CD14-positive monocyte (primary cell): ENCODE measurements around the gene HSD17B8. TPM values are rescaled to one million over a fixed set of nuclear protein-coding genes. Genes with fewer than 3 reads are reported as not detected.

Experiments used
- DNase-seq, 3 donors: peaks; one replicate each; pipeline ENCODE4 v3.0.0-alpha.2; 2011 to 2022
- H2AFZ ChIP-seq: 2 replicates; pipeline ENCODE4 v1.6.0; 2012; ENCODE audit warnings: mild to moderate bottlenecking, low read depth, low read length, inconsistent platforms; ENCODE audit not compliant: insufficient read depth, poor library complexity, severe bottlenecking
- H3K27ac ChIP-seq, 2 donors: 1 replicate in 1 of 2; 2 replicates in 1 of 2; pipeline ENCODE4 v1.5.1; 2012 to 2013; ENCODE audit warnings: low read length in 2 of 2, control low read depth in 1 of 2, inconsistent platforms in 1 of 2, low read depth in 1 of 2, mild to moderate bottlenecking in 1 of 2
- H3K27me3 ChIP-seq, 2 donors: one replicate each; pipeline versions ENCODE4 v1.6.0 to v1.6.1; 2011 to 2013; ENCODE audit warnings: low read length in 2 of 2; ENCODE audit not compliant: control insufficient read depth in 2 of 2, insufficient read depth in 2 of 2
- H3K36me3 ChIP-seq, 2 donors: replicated peaks in 1 of 2; 1 replicate in 1 of 2; 2 replicates in 1 of 2; pipeline versions ENCODE4 v1.5.1 to v1.6.1; 2012 to 2013; ENCODE audit warnings: low read length in 2 of 2, control low read depth in 1 of 2, inconsistent platforms in 1 of 2, mild to moderate bottlenecking in 1 of 2; ENCODE audit not compliant: insufficient read depth in 2 of 2, control insufficient read depth in 1 of 2
- H3K4me1 ChIP-seq, 2 donors: 1 replicate in 1 of 2; 2 replicates in 1 of 2; pipeline versions ENCODE4 v1.5.1 to v1.6.1; 2012 to 2013; ENCODE audit warnings: low read length in 2 of 2, control low read depth in 1 of 2, inconsistent platforms in 1 of 2, mild to moderate bottlenecking in 1 of 2, moderate library complexity in 1 of 2; ENCODE audit not compliant: insufficient read depth in 2 of 2, control insufficient read depth in 1 of 2
- H3K4me2 ChIP-seq: replicated peaks from 2 replicates; pipeline ENCODE3; 2012; ENCODE audit warnings: low read length, moderate library complexity, mild to moderate bottlenecking; ENCODE audit not compliant: poor library complexity, severe bottlenecking; ENCODE audit errors: extremely low read depth
- H3K4me3 ChIP-seq, 3 experiments: fragments of 200-600 bp in 1 of 3; sonication (generic) in 1 of 3; replicated peaks in 1 of 3; 1 replicate in 2 of 3; 2 replicates in 1 of 3; pipeline ENCODE4 v1.5.1; 2011 to 2013; ENCODE audit warnings: low read length in 3 of 3, mild to moderate bottlenecking in 3 of 3, control low read depth in 2 of 3, low read depth in 2 of 3, inconsistent platforms in 1 of 3, moderate library complexity in 1 of 3
- H3K79me2 ChIP-seq: 2 replicates; pipeline ENCODE4 v1.6.0; 2012; ENCODE audit warnings: mild to moderate bottlenecking, control low read depth, inconsistent platforms, low read length, moderate library complexity; ENCODE audit not compliant: insufficient read depth
- H3K9ac ChIP-seq: 2 replicates; pipeline ENCODE4 v1.6.0; 2017; ENCODE audit warnings: low read length, mild to moderate bottlenecking; ENCODE audit not compliant: insufficient read depth, poor library complexity, severe bottlenecking
- H3K9me3 ChIP-seq, 2 donors: replicated peaks in 1 of 2; 1 replicate in 1 of 2; 2 replicates in 1 of 2; pipeline versions ENCODE4 v1.5.1 to v1.6.1; 2012 to 2013; ENCODE audit warnings: low read length in 2 of 2, control low read depth in 1 of 2; ENCODE audit not compliant: control insufficient read depth in 1 of 2, insufficient read depth in 1 of 2
- H4K20me1 ChIP-seq: 2 replicates; pipeline ENCODE4 v1.6.0; 2012; ENCODE audit warnings: mild to moderate bottlenecking, low read length, control low read depth, moderate library complexity; ENCODE audit not compliant: insufficient read depth
- H3K27ac Mint-ChIP-seq, 7 donors: one replicate each; pipeline ENCODE4 v1.8.0; 2020; ENCODE audit warnings: mild to moderate bottlenecking in 7 of 7, mixed read lengths in 7 of 7, moderate library complexity in 6 of 7, inconsistent platforms in 2 of 7
- H3K27me3 Mint-ChIP-seq, 3 donors: one replicate each; pipeline ENCODE4 v1.8.0; 2021 to 2022; ENCODE audit warnings: low read depth in 3 of 3, mild to moderate bottlenecking in 3 of 3, mixed read lengths in 3 of 3, moderate library complexity in 3 of 3, inconsistent platforms in 1 of 3
- H3K36me3 Mint-ChIP-seq, 2 donors: one replicate each; pipeline ENCODE4 v1.8.0; 2020; ENCODE audit warnings: mixed read lengths in 2 of 2, inconsistent platforms in 1 of 2, mild to moderate bottlenecking in 1 of 2
- H3K4me1 Mint-ChIP-seq: one replicate; pipeline ENCODE4 v1.8.0; 2020; ENCODE audit warnings: mild to moderate bottlenecking, mixed read lengths
- H3K4me3 Mint-ChIP-seq, 2 donors: one replicate each; pipeline ENCODE4 v1.8.0; 2020; ENCODE audit warnings: mild to moderate bottlenecking in 2 of 2, mixed read lengths in 2 of 2, moderate library complexity in 1 of 2
- H3K9me3 Mint-ChIP-seq, 7 donors: one replicate each; pipeline ENCODE4 v1.8.0; 2020 to 2022; ENCODE audit warnings: mixed read lengths in 7 of 7, mild to moderate bottlenecking in 6 of 7, moderate library complexity in 6 of 7, inconsistent platforms in 2 of 7
- WGBS: methylation state at CpG from one replicate; pipeline ENCODE4 v1.1.5; 2013; ENCODE audit warnings: missing lambda C conversion rate; ENCODE audit not compliant: insufficient coverage; 5-methylcytosine and 5-hydroxymethylcytosine counted together
- intact Hi-C, 2 donors: fragments of 100-400 bp; cut with micrococcal nuclease; formaldehyde crosslinking; loops; one replicate each; pipeline versions ENCODE4 v1.15.0 to v1.15.1; 2023
- polyA plus RNA-seq, 3 donors: library from polyadenylated mRNA; depleted of rRNA in 1 of 3; unstranded in 2 of 3; stranded (reverse) in 1 of 3; fragments of 300-500 nt in 2 of 3; fragments of >200 nt in 1 of 3; fragmentation: Illumina TruSeq in 2 of 3; gene quantifications; 1 replicate in 2 of 3; 2 replicates in 1 of 3; pipeline ENCODE4 v1.2.3, GENCODE V29; 2012 to 2021
- TF ChIP-seq, protein P1 (sequence below): fragments of 200-600 bp; IDR thresholded peaks from one replicate; pipeline ENCODE4 v1.8.0; 2022; ENCODE audit warnings: antibody characterized with exemption, mild to moderate bottlenecking

HSD17B8 gene
- polyA plus RNA-seq, 3 donors = 3.8 to 10.6 (median 4.7) TPM

DNA sequence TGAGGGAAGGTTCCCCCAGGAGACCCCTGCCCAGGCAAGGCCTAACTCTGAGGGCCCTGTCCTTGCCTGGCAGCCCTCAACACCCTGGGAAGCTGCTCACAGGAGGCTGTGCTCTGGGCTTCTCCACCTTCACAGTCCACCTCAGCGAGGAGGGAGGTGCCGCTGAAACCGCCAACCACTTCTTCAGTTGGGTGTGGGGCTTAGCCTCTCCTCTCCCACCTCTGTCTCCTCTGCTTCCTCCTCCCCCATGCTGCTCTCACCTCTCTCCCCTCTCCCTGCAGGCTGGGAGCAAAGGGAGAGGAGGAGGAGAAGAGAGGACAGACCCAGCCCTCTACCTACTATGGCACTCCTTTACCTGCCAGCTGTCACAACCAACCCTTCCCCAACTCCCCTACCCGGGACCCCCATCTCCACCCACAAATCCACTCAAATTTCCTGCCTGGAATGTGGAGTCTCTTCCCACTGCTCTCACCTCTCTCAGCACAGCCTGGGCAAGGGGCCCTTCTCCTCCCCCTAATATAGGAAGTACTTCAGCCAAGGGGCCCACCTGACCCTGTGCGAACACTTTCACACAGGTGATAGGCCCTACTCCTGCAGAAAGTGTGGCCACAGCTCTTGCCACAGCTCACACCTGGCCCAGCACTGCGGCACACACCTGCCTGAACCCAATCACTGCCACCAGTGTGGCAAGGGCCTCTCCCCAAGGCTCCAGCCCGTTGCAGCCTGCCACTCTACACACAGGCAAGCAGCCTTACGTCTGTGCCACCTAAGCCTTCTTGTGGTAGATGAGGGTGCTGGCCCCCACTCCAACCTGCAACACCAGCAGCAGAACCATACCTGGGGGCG lies 11.0 kb downstream of the HSD17B8 start:
- H3K27me3 ChIP-seq = peaks cover 10 to 28% of the 10 kb centered on the region in 2 donors
- H3K4me1 ChIP-seq = peaks cover 14 to 16% of the 10 kb centered on the region in 2 donors
- no peak overlapping the region for H2AFZ ChIP-seq
- peaks cover 10 to 21% of the 10 kb centered on the region in 2 donors for H3K36me3 Mint-ChIP-seq
- H3K79me2 ChIP-seq = no peaks in the 10 kb centered on the region
- peaks cover 2 to 17% of the 10 kb centered on the region in 2 donors for H3K36me3 ChIP-seq
- H4K20me1 ChIP-seq = no peaks in the 10 kb centered on the region
- H3K9me3 Mint-ChIP-seq = peaks cover 0 to 7% (median 0%) of the 10 kb centered on the region in 7 donors
- TF ChIP-seq, protein P1, sequence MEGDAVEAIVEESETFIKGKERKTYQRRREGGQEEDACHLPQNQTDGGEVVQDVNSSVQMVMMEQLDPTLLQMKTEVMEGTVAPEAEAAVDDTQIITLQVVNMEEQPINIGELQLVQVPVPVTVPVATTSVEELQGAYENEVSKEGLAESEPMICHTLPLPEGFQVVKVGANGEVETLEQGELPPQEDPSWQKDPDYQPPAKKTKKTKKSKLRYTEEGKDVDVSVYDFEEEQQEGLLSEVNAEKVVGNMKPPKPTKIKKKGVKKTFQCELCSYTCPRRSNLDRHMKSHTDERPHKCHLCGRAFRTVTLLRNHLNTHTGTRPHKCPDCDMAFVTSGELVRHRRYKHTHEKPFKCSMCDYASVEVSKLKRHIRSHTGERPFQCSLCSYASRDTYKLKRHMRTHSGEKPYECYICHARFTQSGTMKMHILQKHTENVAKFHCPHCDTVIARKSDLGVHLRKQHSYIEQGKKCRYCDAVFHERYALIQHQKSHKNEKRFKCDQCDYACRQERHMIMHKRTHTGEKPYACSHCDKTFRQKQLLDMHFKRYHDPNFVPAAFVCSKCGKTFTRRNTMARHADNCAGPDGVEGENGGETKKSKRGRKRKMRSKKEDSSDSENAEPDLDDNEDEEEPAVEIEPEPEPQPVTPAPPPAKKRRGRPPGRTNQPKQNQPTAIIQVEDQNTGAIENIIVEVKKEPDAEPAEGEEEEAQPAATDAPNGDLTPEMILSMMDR = no peak
- no peak for DNase-seq
- no peak overlapping the region for H3K4me3 Mint-ChIP-seq
- no peak overlapping the region for H3K4me2 ChIP-seq
- peaks cover 28 to 36% (median 33%) of the 10 kb centered on the region in 3 donors for H3K27me3 Mint-ChIP-seq
- H3K4me1 Mint-ChIP-seq = peaks cover 19% of the 10 kb centered on the region
- no peak overlapping the region for H3K9ac ChIP-seq
- H3K27ac Mint-ChIP-seq = no peak overlapping the region
- H3K4me3 ChIP-seq = no peak overlapping the region
- H3K27ac ChIP-seq = no peak overlapping the region
- intact Hi-C loops = no loop called here
- H3K9me3 ChIP-seq = no peaks in the 10 kb centered on the region
- WGBS = 95% methylated on average over 4 of the region's 9 CpGs

DNA sequence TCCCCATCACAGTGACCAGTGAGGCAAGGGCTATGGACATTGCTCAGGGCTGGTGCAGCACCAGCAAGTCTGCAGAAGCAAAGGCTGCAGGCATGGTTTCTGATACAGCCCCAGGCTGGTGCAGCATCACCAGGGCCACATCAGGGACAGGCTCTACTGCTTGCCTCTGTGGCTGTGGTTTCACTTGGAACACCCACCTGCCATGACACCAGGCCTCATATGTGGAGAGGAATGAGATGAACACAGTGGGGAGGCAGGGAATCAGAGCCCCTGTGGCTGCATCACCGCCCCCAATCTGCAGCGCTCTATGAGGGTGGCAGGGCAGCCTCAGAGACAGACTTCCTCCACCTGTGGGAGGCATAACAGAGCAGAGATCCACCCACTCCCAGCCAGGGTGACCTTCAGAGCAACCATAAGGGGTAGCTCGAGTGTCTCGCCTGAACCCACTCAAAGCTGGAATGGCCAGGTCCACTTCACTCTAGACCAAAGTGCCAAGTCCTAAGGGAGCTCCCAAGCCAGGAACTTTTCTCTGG lies 11.7 kb downstream of the HSD17B8 start:
- TF ChIP-seq, protein P1 = no peak
- 90% methylated on average over 3 of the region's 4 CpGs for WGBS
- intact Hi-C loops = no loop called here
- Histone ChIP-seq H3K9ac (no peak overlapping the region), H3K4me2 (no peak overlapping the region), H3K27ac (no peak overlapping the region), H2AFZ (no peak overlapping the region), H3K36me3 (peaks cover 0 to 12% of the 10 kb centered on the region in 2 donors), H3K79me2 (no peaks in the 10 kb centered on the region), H3K27me3 (peaks cover 10 to 28% of the 10 kb centered on the region in 2 donors), H4K20me1 (no peaks in the 10 kb centered on the region), H3K9me3 (no peaks in the 10 kb centered on the region), H3K4me3 (no peak overlapping the region), H3K4me1 (peaks cover 14 to 16% of the 10 kb centered on the region in 2 donors)
- Mint-ChIP-seq H3K27ac (no peak overlapping the region), H3K27me3 (peaks cover 30 to 37% (median 36%) of the 10 kb centered on the region in 3 donors), H3K36me3 (peaks cover 8 to 19% of the 10 kb centered on the region in 2 donors), H3K4me3 (no peak overlapping the region), H3K4me1 (peaks cover 19% of the 10 kb centered on the region), H3K9me3 (peaks cover 0 to 7% (median 0%) of the 10 kb centered on the region in 7 donors)
- DNase-seq = no peak
